ENCODE measurements around the gene KRT80. TPM values are rescaled to one million over a fixed set of nuclear protein-coding genes. Genes with fewer than 3 reads are reported as not detected.

The KRT80 gene
- total and polyA plus RNA-seq, 2 experiments from 2014 or later: not detected

GRCh38 chr12:52216807-52217206 lies 25.0 kb upstream of the KRT80 start:
- Histone ChIP-seq H3K27ac (no peak overlapping the region), H3K4me1 (ENCODE audit: low read depth) (peaks cover 7% of the 10 kb centered on the region), H3K9me3 (ENCODE audit: low read depth) (no peaks in the 10 kb centered on the region), H3K27me3 (peaks cover 29% of the 10 kb centered on the region), H3K4me3 (no peak overlapping the region), H3K36me3 (no peaks in the 10 kb centered on the region)
- no peak for DNase-seq (ENCODE audit: low read depth in 1 of 2, low spot score in 1 of 2)
- TF ChIP-seq CTCF (IDR thresholded peaks at IDR 0.05; ENCODE audit: low read depth, low read length): no peak

- H3K9me3 ChIP-seq (ENCODE audit: low read depth): no peaks in the 10 kb centered on the region
Measured at GRCh38 chr12:52216100-52216499, 24.3 kb upstream of the KRT80 start.

DNA sequence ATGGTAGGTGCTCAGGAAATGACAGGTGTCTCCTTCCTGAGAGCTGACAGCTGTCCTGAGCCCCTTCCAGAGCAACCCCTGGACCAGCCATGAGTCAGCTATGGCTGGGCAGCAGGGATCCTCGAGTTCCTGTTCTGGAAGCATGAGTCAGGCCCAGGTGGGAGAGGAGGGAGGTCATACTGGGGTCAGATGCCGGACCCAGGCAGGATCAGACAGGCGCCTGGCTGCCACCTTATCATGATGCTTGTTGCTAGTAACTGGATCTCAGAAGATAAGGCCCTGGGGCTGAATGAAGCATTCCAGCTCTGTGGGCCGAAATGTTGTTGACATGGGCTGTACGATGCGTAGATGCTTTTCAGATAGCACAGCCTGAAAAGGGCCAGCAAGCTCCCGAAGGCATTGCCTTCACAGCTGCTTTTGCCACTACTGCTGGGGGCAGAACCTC lies 23.8 kb upstream of the KRT80 start:
- no peak for TF ChIP-seq CTCF (IDR thresholded peaks at IDR 0.05; ENCODE audit: low read depth, low read length)
- DNase-seq (ENCODE audit: low read depth in 1 of 2, low spot score in 1 of 2): peak in 1 of 2 donors; percentile 47
- Histone ChIP-seq H3K36me3 (no peaks in the 10 kb centered on the region), H3K9me3 (ENCODE audit: low read depth) (no peaks in the 10 kb centered on the region), H3K4me1 (ENCODE audit: low read depth) (peaks cover 7% of the 10 kb centered on the region), H3K4me3 (no peak overlapping the region), H3K27me3 (peaks cover 21% of the 10 kb centered on the region), H3K27ac (no peak overlapping the region)

More at GRCh38 chr12:52216100-52216499, 24.3 kb upstream of the KRT80 start:
- Histone ChIP-seq H3K4me1 (ENCODE audit: low read depth) (peaks cover 7% of the 10 kb centered on the region), H3K27me3 (peaks cover 24% of the 10 kb centered on the region), H3K36me3 (no peaks in the 10 kb centered on the region), H3K27ac (no peak overlapping the region), H3K4me3 (no peak overlapping the region)
- TF ChIP-seq CTCF (IDR thresholded peaks at IDR 0.05; ENCODE audit: low read depth, low read length): no peak
- DNase-seq (ENCODE audit: low read depth in 1 of 2, low spot score in 1 of 2): peak in 1 of 2 donors; percentile 67

DNA sequence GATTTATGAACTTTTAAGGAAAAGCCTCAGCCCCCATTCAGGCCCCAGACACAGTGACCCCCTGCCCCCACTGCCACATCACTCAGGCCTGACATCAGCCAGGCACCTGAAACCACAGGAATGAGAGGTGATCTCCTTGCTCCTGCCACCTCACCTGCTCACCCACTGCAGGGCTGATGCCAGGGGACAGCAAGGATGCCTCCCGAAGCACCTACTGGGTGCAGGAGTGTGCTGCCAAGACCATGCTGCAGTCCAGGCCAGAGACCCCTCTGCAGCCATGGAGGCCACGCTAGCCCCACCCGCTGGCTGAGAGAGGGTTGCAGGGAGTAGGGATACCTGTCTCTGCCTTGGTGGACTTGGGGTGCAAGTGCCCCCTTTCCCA lies 22.6 kb upstream of the KRT80 start:
- H3K9me3 ChIP-seq (ENCODE audit: low read depth): no peaks in the 10 kb centered on the region
- H3K4me1 ChIP-seq (ENCODE audit: low read depth): peaks cover 7% of the 10 kb centered on the region
- H3K27ac ChIP-seq: no peak overlapping the region
- no peak for DNase-seq (ENCODE audit: low read depth in 1 of 2, low spot score in 1 of 2)
- no peak for TF ChIP-seq CTCF (IDR thresholded peaks at IDR 0.05; ENCODE audit: low read depth, low read length)
- H3K4me3 ChIP-seq: no peak overlapping the region
- peaks cover 15% of the 10 kb centered on the region for H3K27me3 ChIP-seq
- no peaks in the 10 kb centered on the region for H3K36me3 ChIP-seq

- Histone ChIP-seq H3K27ac (no peak overlapping the region), H3K9me3 (ENCODE audit: low read depth) (no peaks in the 10 kb centered on the region), H3K27me3 (peaks cover 17% of the 10 kb centered on the region), H3K4me3 (no peak overlapping the region), H3K4me1 (ENCODE audit: low read depth) (peaks cover 7% of the 10 kb centered on the region), H3K36me3 (no peaks in the 10 kb centered on the region)
- peak; percentile 82 to 88 for DNase-seq (ENCODE audit: low read depth in 1 of 2, low spot score in 1 of 2)
- peak; percentile 99 for TF ChIP-seq CTCF (IDR thresholded peaks at IDR 0.05; ENCODE audit: low read depth, low read length)
Measured at GRCh38 chr12:52213564-52214420, 22.0 kb upstream of the KRT80 start.

Measured in cardiac muscle cell (in vitro differentiated cells and primary cell).